Epithelial cell of esophagus (primary cell): Measurements from ENCODE around the gene CEP164.
A peak's percentile ranks its signal among the peaks of the same experiment; 100 is the strongest.

Source experiments
- DNase-seq: peaks from one replicate; pipeline ENCODE4 v3.0.0; 2010; ENCODE audit warnings: low read depth
- H3K4me3 ChIP-seq: 2 replicates; pipeline ENCODE4 v1.5.1; 2011; ENCODE audit warnings: mild to moderate bottlenecking, low read length, control low read depth
- CTCF ChIP-seq: IDR thresholded peaks from 2 replicates; pipeline ENCODE4 v1.5.1; 2011; ENCODE audit warnings: low read depth, mild to moderate bottlenecking, low read length, control low read depth, inconsistent platforms; ENCODE audit not compliant: insufficient read depth; ENCODE audit errors: missing control alignments

CEP164 gene

DNA sequence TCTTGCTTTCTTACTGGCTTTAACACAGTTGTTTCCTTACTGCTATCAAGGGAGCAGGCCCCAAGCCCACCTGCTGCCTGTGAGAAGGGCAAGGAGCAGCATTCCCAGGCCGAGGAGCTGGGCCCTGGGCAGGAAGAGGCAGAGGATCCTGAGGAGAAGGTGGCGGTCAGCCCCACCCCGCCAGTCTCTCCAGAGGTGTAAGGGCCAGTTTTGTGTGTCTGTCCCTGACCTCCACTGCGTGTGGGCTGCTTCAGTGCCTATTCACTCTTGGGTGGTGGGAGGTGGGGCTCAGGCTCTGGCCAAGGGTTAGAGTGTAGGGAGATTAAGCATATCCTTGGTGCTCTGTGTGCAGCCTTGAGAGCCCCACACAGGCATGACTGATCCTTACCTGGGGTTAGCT lies 55.1 kb downstream of the CEP164 start:
- no peak for TF ChIP-seq CTCF
- no peak for DNase-seq
- H3K4me3 ChIP-seq, result no peak overlapping the region

- peak; percentile 96 for DNase-seq
- TF ChIP-seq CTCF, result no peak
- no peak overlapping the region for H3K4me3 ChIP-seq
Observed at GRCh38 chr11:117384045-117384444, 56.4 kb downstream of the CEP164 start.

DNA sequence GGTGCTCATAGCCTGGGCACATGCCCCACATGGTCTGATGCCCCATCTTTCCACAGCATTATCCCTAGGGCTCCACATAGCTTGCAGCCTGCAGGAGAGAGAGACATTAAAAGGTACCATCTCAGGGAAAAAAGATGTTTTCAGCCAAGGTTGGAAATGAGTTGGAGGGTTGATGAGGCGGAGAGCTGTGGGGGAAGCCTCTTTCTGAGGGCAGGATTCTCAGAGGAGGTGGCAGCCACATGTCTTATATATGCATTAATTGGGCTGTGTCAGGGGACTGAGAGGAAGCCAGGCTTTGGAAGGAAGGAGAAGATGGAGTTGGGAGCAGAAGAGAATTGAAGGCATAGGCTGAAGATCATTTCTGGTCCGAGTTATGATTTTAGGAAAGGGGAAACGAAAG lies 57.8 kb downstream of the CEP164 start:
- DNase-seq, result no peak
- no peak overlapping the region for H3K4me3 ChIP-seq
- no peak for TF ChIP-seq CTCF

- DNase-seq, result no peak
- no peak overlapping the region for H3K4me3 ChIP-seq
- no peak for TF ChIP-seq CTCF
Observed at GRCh38 chr11:117385906-117386305, 58.3 kb downstream of the CEP164 start.

GRCh38 chr11:117387992-117388755 lies 60.5 kb downstream of the CEP164 start:
- TF ChIP-seq CTCF, result no peak
- H3K4me3 ChIP-seq, result no peak overlapping the region
- no peak for DNase-seq

GRCh38 chr11:117390743-117391142 lies 63.1 kb downstream of the CEP164 start:
- no peak overlapping the region for H3K4me3 ChIP-seq
- TF ChIP-seq CTCF, result no peak

GRCh38 chr11:117391181-117391580 lies 63.5 kb downstream of the CEP164 start:
- no peak for DNase-seq
- TF ChIP-seq CTCF, result no peak
- H3K4me3 ChIP-seq, result no peak overlapping the region

More at GRCh38 chr11:117390743-117391142, 63.1 kb downstream of the CEP164 start:
- DNase-seq, result no peak
